ENCODE measurements around the gene DOP1A.

GRCh38 chr6:83044091-83044768 lies 23.2 kb upstream of the DOP1A start:
- no peak for TF ChIP-seq CTCF (IDR thresholded peaks at IDR 0.05)
- TF ChIP-seq POLR2AphosphoS5 (IDR thresholded peaks at IDR 0.05): no peak
